Heart left ventricle (tissue), 16 donors: Measurements from ENCODE around the gene NRCAM. TPM values are rescaled to one million over a fixed set of nuclear protein-coding genes. Genes with fewer than 3 reads are reported as not detected.

Source experiments
- ATAC-seq, 4 donors: fragments of 200-7000 bp; cut with Tn5 transposase; one replicate each; pipeline ENCODE4 v1.9.1; 2020 to 2022; ENCODE audit warnings: moderate library complexity in 4 of 4, mild to moderate bottlenecking in 3 of 4, moderate number of reproducible peaks in 1 of 4
- DNase-seq, 5 donors: peaks; one replicate each; pipeline ENCODE4 v3.0.0-alpha.2; 2020
- H3K27ac ChIP-seq, 12 donors: fragments of 200-600 bp; sonication (generic) in 4 of 12; one replicate each; pipeline versions ENCODE4 v1.5.0 to v1.8.0; 2016 to 2022; ENCODE audit warnings: mild to moderate bottlenecking in 2 of 12
- H3K27me3 ChIP-seq, 9 donors: fragments of 200-600 bp; sonication (generic) in 2 of 9; one replicate each; pipeline versions ENCODE4 v1.5.1 to v1.8.0; 2016 to 2022; ENCODE audit warnings: mild to moderate bottlenecking in 3 of 9
- H3K36me3 ChIP-seq, 9 donors: fragments of 200-600 bp; sonication (generic) in 2 of 9; one replicate each; pipeline versions ENCODE4 v1.5.0 to v1.8.0; 2018 to 2022; ENCODE audit warnings: mild to moderate bottlenecking in 2 of 9
- H3K4me1 ChIP-seq, 12 donors: fragments of 200-600 bp; sonication (generic) in 4 of 12; one replicate each; pipeline versions ENCODE4 v1.5.0 to v1.8.0; 2016 to 2022; ENCODE audit warnings: mild to moderate bottlenecking in 3 of 12
- H3K4me3 ChIP-seq, 12 donors: fragments of 200-600 bp; sonication (generic) in 4 of 12; one replicate each; pipeline versions ENCODE4 v1.5.0 to v1.8.0; 2017 to 2022; ENCODE audit warnings: mild to moderate bottlenecking in 9 of 12, moderate library complexity in 4 of 12
- H3K9me3 ChIP-seq, 12 donors: fragments of 200-600 bp; sonication (generic) in 4 of 12; one replicate each; pipeline versions ENCODE4 v1.5.0 to v1.8.0; 2016 to 2022; ENCODE audit warnings: mild to moderate bottlenecking in 1 of 12
- POLR2A ChIP-seq, 2 donors: fragments of 450-650 bp; IDR thresholded peaks; one replicate each; pipeline ENCODE4 v1.6.1; 2017; ENCODE audit warnings: antibody characterized with exemption in 2 of 2, mild to moderate bottlenecking in 2 of 2, moderate library complexity in 2 of 2
- whole genome bisulfite sequencing, 4 donors: extraction: QIAGEN DNeasy Blood & Tissue Kit in 2 of 4; methylation state at CpG; one replicate each; pipeline versions ENCODE4 v1.1.5 to v1.1.7; 2013 to 2018; 5-methylcytosine and 5-hydroxymethylcytosine counted together
- intact Hi-C, 10 donors: fragments of 100-400 bp; cut with DNase I; formaldehyde crosslinking; loops; one replicate each; pipeline versions ENCODE4 v1.11.1 to v1.14.2; 2022
- polyA plus RNA-seq, 2 donors: library from polyadenylated mRNA; stranded (reverse); fragments of 200-250 nt; gene quantifications; one replicate each; pipeline ENCODE4 v1.2.3, GENCODE V29; 2013
- total RNA-seq, 9 donors: library from RNA; depleted of rRNA in 2 of 9; stranded (reverse); fragments of >200 nt in 2 of 9; fragmentation: NEBNext Ultra II Directional in 3 of 9; extraction: Animal tissue kit (Norgen Biotek cat#: 25700) in 3 of 9; gene quantifications; one replicate each; pipeline versions ENCODE4 v1.1.0 to v1.2.4, GENCODE V29; 2016 to 2023
- TF ChIP-seq, protein P1 (sequence below), 12 donors: fragments of 200-600 bp; sonication (generic) in 4 of 12; IDR thresholded peaks; one replicate each; pipeline versions ENCODE4 v1.5.0 to v1.8.0; 2018 to 2022; ENCODE audit warnings: antibody characterized with exemption in 12 of 12, mild to moderate bottlenecking in 5 of 12
- donor health status: ischemic (EF 13 %, LVEDD 7.1; RV severe dilation, severe dysfunction).
- donor health status: healthy with polysubstance abuse.
- donor health status: DM: no; HTN: yes; CAD: no.
- donor health status: DM: no; HTN: no; CAD: no.
- donor health status: ischemic (EF 25% LVEDD 6.9; RV normal size, moderate dysfunction).
- donor health status: ischemic (EF 25% LVEDD 5.7; RV mildly dilated, moderate dysfunction).
- donor health status: healthy.
- donor health status: DM: yes; HTN: yes; CAD: no.
- donor health status: ischemic (EF 35%, LVEDD 5.7; RV mildly dilated, moderate dysfunction).
- donor health status: nonischemic (EF 11% LVEDD 7.7; RV severe dilation, severe dysfunction).
- donor health status: DM: yes; HTN: yes; CAD: no.
- donor health status: PGD.
- donor health status: ischemic (EF 29% LVEDD 5.4; RV normal size, mild dysfunction).
- donor health status: nonischemic (EF 23%, LVEDD 6.1; RV moderate dilation, normal function).

Gene NRCAM
- total and polyA plus RNA-seq, 11 donors = 0.07 to 2.5 (median 0.36) TPM

DNA sequence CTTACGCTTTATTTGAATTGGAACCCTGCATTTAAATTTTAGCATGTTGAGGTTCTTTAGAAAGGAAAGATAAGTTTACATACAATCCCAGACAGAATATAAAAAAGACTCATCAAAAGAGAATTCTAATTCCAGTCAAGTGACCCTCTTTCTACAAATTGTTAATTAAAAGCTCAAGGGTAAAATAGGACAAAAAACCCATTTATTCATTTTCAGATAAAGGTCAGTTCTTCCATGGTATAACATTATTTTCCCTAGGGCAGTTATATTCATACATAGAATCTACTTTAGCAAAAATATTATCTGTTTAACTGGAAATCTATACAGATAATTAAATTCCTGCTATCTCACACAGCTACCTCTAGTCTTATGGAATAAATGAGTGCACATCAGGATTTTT is 188.6 kb downstream of the NRCAM start:
- no peaks in the 10 kb centered on the region for H3K27me3 ChIP-seq
- ATAC-seq (no peak), DNase-seq (no peak)
- H3K27ac ChIP-seq = no peak overlapping the region
- no peaks in the 10 kb centered on the region for H3K9me3 ChIP-seq
- no peak overlapping the region for H3K4me3 ChIP-seq
- no peak for TF ChIP-seq POLR2A (IDR thresholded peaks at IDR 0.05)
- TF ChIP-seq, protein P1, sequence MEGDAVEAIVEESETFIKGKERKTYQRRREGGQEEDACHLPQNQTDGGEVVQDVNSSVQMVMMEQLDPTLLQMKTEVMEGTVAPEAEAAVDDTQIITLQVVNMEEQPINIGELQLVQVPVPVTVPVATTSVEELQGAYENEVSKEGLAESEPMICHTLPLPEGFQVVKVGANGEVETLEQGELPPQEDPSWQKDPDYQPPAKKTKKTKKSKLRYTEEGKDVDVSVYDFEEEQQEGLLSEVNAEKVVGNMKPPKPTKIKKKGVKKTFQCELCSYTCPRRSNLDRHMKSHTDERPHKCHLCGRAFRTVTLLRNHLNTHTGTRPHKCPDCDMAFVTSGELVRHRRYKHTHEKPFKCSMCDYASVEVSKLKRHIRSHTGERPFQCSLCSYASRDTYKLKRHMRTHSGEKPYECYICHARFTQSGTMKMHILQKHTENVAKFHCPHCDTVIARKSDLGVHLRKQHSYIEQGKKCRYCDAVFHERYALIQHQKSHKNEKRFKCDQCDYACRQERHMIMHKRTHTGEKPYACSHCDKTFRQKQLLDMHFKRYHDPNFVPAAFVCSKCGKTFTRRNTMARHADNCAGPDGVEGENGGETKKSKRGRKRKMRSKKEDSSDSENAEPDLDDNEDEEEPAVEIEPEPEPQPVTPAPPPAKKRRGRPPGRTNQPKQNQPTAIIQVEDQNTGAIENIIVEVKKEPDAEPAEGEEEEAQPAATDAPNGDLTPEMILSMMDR (IDR thresholded peaks at IDR 0.05) = no peak
- no peaks in the 10 kb centered on the region for H3K4me1 ChIP-seq
- WGBS, 4 donors = 94 to 100% (median 96%) methylated on average over 1 of the region's 1 CpG
- no peaks in the 10 kb centered on the region for H3K36me3 ChIP-seq
- intact Hi-C loops = loop anchor here in 1 of 10 donors (5.0 kb wide), 1 partner anchor 55 kb away; no protein-coding TSS in a partner anchor

DNA sequence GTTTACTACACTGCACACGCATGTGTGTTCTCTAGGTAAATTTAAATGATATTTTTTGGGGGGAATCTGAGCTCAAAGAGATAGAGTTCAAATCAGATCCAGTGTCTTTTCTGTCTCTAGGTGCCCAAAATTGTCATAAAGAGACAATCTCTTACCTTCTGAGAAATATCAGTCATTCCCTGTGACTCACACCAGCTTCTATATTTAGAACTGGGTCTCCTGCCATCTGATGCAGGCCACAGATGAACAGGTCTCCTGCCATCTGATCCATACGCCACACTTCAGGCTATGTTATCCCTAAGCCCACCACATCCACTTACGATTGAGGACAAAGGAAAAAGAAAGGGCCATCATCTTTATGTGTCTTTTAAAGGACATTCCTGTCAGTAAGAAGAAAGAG is 189.7 kb downstream of the NRCAM start:
- H3K27ac ChIP-seq = no peak overlapping the region
- TF ChIP-seq POLR2A (IDR thresholded peaks at IDR 0.05) = no peak
- TF ChIP-seq, protein P1 (IDR thresholded peaks at IDR 0.05) = no peak
- intact Hi-C loops = loop anchor here in 1 of 10 donors (5.0 kb wide), 1 partner anchor 54 kb away; no protein-coding TSS in a partner anchor
- no peaks in the 10 kb centered on the region for H3K9me3 ChIP-seq
- no peaks in the 10 kb centered on the region for H3K4me1 ChIP-seq
- WGBS, 4 donors = 46 to 73% (median 51%) methylated on average over 3 of the region's 3 CpGs
- no peak overlapping the region for H3K4me3 ChIP-seq
- ATAC-seq (no peak), DNase-seq (no peak)
- no peaks in the 10 kb centered on the region for H3K36me3 ChIP-seq
- no peaks in the 10 kb centered on the region for H3K27me3 ChIP-seq

DNA sequence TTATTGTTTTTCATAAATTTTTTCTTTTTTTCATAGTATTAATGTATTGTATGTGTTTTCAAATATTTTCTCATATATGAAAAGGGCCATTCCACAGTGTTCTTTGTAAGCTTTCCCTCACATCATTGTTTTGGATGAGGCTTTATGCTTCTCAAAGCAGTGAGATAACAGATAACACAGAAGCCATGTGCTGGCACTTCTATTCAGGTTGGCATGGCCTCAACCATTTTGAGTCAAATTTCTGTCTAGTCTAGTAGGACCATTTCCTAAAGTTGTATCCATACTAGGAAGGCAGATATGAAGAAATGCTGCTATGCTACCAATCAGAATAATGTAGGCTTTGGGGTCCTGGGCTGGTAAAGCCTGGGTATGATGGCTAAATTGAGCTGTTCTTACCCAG is 190.2 kb downstream of the NRCAM start:
- no peak overlapping the region for H3K4me3 ChIP-seq
- H3K9me3 ChIP-seq = no peaks in the 10 kb centered on the region
- H3K27me3 ChIP-seq = no peaks in the 10 kb centered on the region
- no peaks in the 10 kb centered on the region for H3K36me3 ChIP-seq
- ATAC-seq = no peak
- H3K27ac ChIP-seq = no peak overlapping the region
- intact Hi-C loops = loop anchor here in 1 of 10 donors (5.0 kb wide), 1 partner anchor 54 kb away; no protein-coding TSS in a partner anchor
- H3K4me1 ChIP-seq = no peaks in the 10 kb centered on the region
- DNase-seq = no peak
- no peak for TF ChIP-seq POLR2A (IDR thresholded peaks at IDR 0.05)
- TF ChIP-seq, protein P1 (IDR thresholded peaks at IDR 0.05) = no peak

DNA sequence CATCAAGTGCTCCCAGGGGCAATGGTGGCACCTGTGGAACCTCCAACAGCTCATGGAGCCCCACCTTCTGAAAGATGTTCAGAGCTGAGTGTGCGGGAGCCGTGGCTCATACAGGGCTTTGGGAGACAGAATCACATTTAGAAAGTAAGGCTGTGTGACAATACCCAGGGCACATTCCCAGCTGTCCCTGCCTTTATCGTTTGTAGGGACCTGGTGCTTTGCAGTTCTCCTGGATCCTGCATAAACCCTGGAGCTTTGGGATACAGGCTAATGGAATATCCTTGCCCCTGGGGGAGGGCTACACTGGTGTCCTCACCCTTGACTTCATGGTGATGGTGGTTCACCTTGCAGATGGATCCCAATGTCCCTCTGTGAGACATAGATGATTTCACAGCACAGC is 191.2 kb downstream of the NRCAM start:
- H3K4me1 ChIP-seq = no peaks in the 10 kb centered on the region
- no peaks in the 10 kb centered on the region for H3K27me3 ChIP-seq
- no peaks in the 10 kb centered on the region for H3K36me3 ChIP-seq
- DNase-seq (no peak), ATAC-seq (no peak)
- intact Hi-C loops = loop anchor here in 1 of 10 donors (5.0 kb wide), 1 partner anchor 53 kb away; no protein-coding TSS in a partner anchor
- H3K9me3 ChIP-seq = no peaks in the 10 kb centered on the region
- H3K27ac ChIP-seq = no peak overlapping the region
- TF ChIP-seq POLR2A (IDR thresholded peaks at IDR 0.05) = no peak
- TF ChIP-seq, protein P1 (IDR thresholded peaks at IDR 0.05) = no peak
- 77 to 85% (median 80%) methylated on average over 3 of the region's 3 CpGs for WGBS, 4 donors
- no peak overlapping the region for H3K4me3 ChIP-seq
